ENCODE results near the gene PTPRD. TPM values are rescaled to one million over a fixed set of nuclear protein-coding genes. Genes with fewer than 3 reads are reported as not detected.

The PTPRD gene
- total RNA-seq, 1 donor from 2014 or later: 197 TPM

- Mint-ChIP-seq H3K4me3 (no peak overlapping the region), H3K36me3 (no peaks in the 10 kb centered on the region), H3K4me1 (ENCODE audit: unreplicated experiment) (no peaks in the 10 kb centered on the region), H3K9me3 (no peaks in the 10 kb centered on the region), H3K27me3 (no peaks in the 10 kb centered on the region), H3K27ac (no peak overlapping the region)
- no peak for DNase-seq (ENCODE audit: extremely low spot score, unreplicated experiment)
- TF ChIP-seq, protein P1, sequence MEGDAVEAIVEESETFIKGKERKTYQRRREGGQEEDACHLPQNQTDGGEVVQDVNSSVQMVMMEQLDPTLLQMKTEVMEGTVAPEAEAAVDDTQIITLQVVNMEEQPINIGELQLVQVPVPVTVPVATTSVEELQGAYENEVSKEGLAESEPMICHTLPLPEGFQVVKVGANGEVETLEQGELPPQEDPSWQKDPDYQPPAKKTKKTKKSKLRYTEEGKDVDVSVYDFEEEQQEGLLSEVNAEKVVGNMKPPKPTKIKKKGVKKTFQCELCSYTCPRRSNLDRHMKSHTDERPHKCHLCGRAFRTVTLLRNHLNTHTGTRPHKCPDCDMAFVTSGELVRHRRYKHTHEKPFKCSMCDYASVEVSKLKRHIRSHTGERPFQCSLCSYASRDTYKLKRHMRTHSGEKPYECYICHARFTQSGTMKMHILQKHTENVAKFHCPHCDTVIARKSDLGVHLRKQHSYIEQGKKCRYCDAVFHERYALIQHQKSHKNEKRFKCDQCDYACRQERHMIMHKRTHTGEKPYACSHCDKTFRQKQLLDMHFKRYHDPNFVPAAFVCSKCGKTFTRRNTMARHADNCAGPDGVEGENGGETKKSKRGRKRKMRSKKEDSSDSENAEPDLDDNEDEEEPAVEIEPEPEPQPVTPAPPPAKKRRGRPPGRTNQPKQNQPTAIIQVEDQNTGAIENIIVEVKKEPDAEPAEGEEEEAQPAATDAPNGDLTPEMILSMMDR (conservative IDR thresholded peaks at IDR 0.05): no peak
Measured at GRCh38 chr9:10144355-10144754, 468.4 kb downstream of the PTPRD start.

- H3K4me3 Mint-ChIP-seq: no peak overlapping the region
- H3K9me3 Mint-ChIP-seq: no peaks in the 10 kb centered on the region
- H3K4me1 Mint-ChIP-seq (ENCODE audit: unreplicated experiment): no peaks in the 10 kb centered on the region
- no peaks in the 10 kb centered on the region for H3K27me3 Mint-ChIP-seq
- DNase-seq (ENCODE audit: extremely low spot score, unreplicated experiment): no peak
- no peak overlapping the region for H3K27ac Mint-ChIP-seq
- H3K36me3 Mint-ChIP-seq: no peaks in the 10 kb centered on the region
- TF ChIP-seq, protein P1 (conservative IDR thresholded peaks at IDR 0.05): no peak
Measured at GRCh38 chr9:10135553-10135952, 477.2 kb downstream of the PTPRD start.

GRCh38 chr9:10134266-10134665, 478.5 kb downstream of the PTPRD start:
- DNase-seq (ENCODE audit: extremely low spot score, unreplicated experiment): no peak
- Mint-ChIP-seq H3K36me3 (no peaks in the 10 kb centered on the region), H3K9me3 (no peaks in the 10 kb centered on the region), H3K4me3 (no peak overlapping the region), H3K4me1 (ENCODE audit: unreplicated experiment) (no peaks in the 10 kb centered on the region), H3K27ac (no peak overlapping the region), H3K27me3 (no peaks in the 10 kb centered on the region)
- TF ChIP-seq, protein P1 (conservative IDR thresholded peaks at IDR 0.05): no peak

- no peak overlapping the region for H3K4me3 Mint-ChIP-seq
Measured at GRCh38 chr9:10130061-10130675, 482.6 kb downstream of the PTPRD start.

GRCh38 chr9:10127867-10128266, 484.9 kb downstream of the PTPRD start:
- H3K36me3 Mint-ChIP-seq: no peaks in the 10 kb centered on the region
- H3K4me1 Mint-ChIP-seq (ENCODE audit: unreplicated experiment): no peaks in the 10 kb centered on the region
- no peak overlapping the region for H3K4me3 Mint-ChIP-seq
- no peak for DNase-seq (ENCODE audit: extremely low spot score, unreplicated experiment)
- H3K27me3 Mint-ChIP-seq: no peaks in the 10 kb centered on the region
- no peaks in the 10 kb centered on the region for H3K9me3 Mint-ChIP-seq
- TF ChIP-seq, protein P1 (conservative IDR thresholded peaks at IDR 0.05): no peak
- no peak overlapping the region for H3K27ac Mint-ChIP-seq

More at GRCh38 chr9:10130061-10130675, 482.6 kb downstream of the PTPRD start:
- TF ChIP-seq, protein P1 (conservative IDR thresholded peaks at IDR 0.05): no peak
- Mint-ChIP-seq H3K9me3 (no peaks in the 10 kb centered on the region), H3K4me1 (ENCODE audit: unreplicated experiment) (no peaks in the 10 kb centered on the region), H3K27me3 (no peaks in the 10 kb centered on the region), H3K36me3 (no peaks in the 10 kb centered on the region), H3K27ac (no peak overlapping the region)
- DNase-seq (ENCODE audit: extremely low spot score, unreplicated experiment): no peak
